ENCODE data around the gene IL12RB2.

Gene IL12RB2

DNA sequence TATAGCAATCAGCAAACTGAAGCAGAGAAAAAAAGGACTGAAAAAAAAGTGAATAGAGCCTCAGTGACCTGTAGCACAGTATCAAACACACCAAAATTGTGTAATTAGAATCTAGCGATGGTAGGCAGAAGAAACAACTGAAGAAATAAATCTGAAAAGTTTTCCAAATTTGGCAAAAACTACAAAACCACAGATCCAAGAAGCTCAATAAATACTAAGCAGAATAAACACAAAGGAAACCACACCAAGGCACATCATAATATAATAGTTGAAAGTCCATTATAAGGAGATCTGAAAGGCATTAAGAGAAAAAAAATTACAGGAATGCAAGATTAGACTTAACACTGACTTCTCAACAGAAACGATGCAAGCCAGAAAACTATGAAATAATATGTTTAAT lies 7.1 kb upstream of the IL12RB2 start:
- H3K27ac Mint-ChIP-seq, result no peak overlapping the region
- no peaks in the 10 kb centered on the region for H3K4me1 Mint-ChIP-seq
- TF ChIP-seq CTCF (IDR thresholded peaks at IDR 0.05; ENCODE audit: unreplicated experiment in 3 of 3), result no peak
- no peaks in the 10 kb centered on the region for H3K36me3 Mint-ChIP-seq (ENCODE audit: low read depth)
- H3K9me3 Mint-ChIP-seq, result no peaks in the 10 kb centered on the region
- peaks cover 34% of the 10 kb centered on the region for H3K27me3 Mint-ChIP-seq (ENCODE audit: low read depth)
- H3K4me3 Mint-ChIP-seq, result no peak overlapping the region

- no peak overlapping the region for H3K27ac Mint-ChIP-seq
- H3K4me1 Mint-ChIP-seq, result no peaks in the 10 kb centered on the region
- peaks cover 61% of the 10 kb centered on the region for H3K27me3 Mint-ChIP-seq (ENCODE audit: low read depth)
- no peak overlapping the region for H3K4me3 Mint-ChIP-seq
- H3K9me3 Mint-ChIP-seq, result no peaks in the 10 kb centered on the region
- H3K36me3 Mint-ChIP-seq (ENCODE audit: low read depth), result no peaks in the 10 kb centered on the region
- no peak for TF ChIP-seq CTCF (IDR thresholded peaks at IDR 0.05; ENCODE audit: unreplicated experiment in 3 of 3)
Measured at GRCh38 chr1:67304023-67304422, 3.6 kb upstream of the IL12RB2 start.

DNA sequence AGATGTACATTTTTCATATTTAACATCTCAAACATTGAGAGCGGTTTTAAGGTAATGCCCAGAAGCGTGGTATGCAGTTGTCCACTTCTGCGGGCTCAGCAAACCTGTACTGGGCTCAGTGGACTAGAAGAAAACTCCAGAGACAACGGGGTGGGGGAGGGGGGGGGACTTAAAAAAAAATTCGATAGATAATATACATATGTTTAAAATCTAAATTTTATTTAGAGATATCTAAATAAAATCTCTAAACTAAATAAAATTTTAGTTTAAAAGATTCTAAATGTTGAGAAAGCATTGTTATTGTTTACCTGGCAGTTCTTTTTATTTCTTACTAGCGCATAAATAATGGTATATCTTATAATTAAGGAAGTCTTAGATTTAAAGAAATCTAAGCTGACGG lies 1.1 kb upstream of the IL12RB2 start:
- Mint-ChIP-seq H3K36me3 (ENCODE audit: low read depth) (no peaks in the 10 kb centered on the region), H3K9me3 (no peaks in the 10 kb centered on the region), H3K27me3 (ENCODE audit: low read depth) (peaks cover 73% of the 10 kb centered on the region), H3K4me1 (no peaks in the 10 kb centered on the region), H3K4me3 (peak overlapping the region; percentile 58 to 79 (median 72)), H3K27ac (no peak overlapping the region)
- no peak for TF ChIP-seq CTCF (IDR thresholded peaks at IDR 0.05; ENCODE audit: unreplicated experiment in 3 of 3)

GRCh38 chr1:67308136-67308535 lies 463 bp downstream of the IL12RB2 start:
- H3K27ac Mint-ChIP-seq, result no peak overlapping the region
- no peaks in the 10 kb centered on the region for H3K36me3 Mint-ChIP-seq (ENCODE audit: low read depth)
- peaks cover 68% of the 10 kb centered on the region for H3K27me3 Mint-ChIP-seq (ENCODE audit: low read depth)
- TF ChIP-seq CTCF (IDR thresholded peaks at IDR 0.05; ENCODE audit: unreplicated experiment in 3 of 3), result no peak
- no peaks in the 10 kb centered on the region for H3K9me3 Mint-ChIP-seq
- H3K4me3 Mint-ChIP-seq, result peak overlapping the region; percentile 48 to 77 (median 72)
- H3K4me1 Mint-ChIP-seq, result no peaks in the 10 kb centered on the region

DNA sequence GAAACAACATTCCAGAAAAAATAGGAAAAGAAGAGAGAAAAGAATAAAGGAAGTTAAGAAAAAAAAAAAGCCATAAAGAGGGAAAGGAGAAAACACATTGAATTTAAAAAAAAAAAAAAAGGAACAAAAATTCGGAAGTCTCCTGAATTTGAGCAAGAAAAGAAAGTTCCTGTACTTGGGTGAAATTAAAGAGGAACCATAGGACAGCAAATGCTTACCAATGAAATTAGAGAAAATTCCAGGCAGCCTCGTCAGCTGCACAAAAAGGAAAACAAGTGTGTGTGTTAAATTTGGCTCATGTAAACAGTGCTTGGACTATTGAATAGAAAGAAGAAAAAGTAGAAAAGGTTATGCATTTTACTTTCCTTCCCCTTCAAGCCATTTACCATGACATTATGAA lies 4.9 kb downstream of the IL12RB2 start:
- H3K9me3 Mint-ChIP-seq, result no peaks in the 10 kb centered on the region
- peaks cover 36% of the 10 kb centered on the region for H3K27me3 Mint-ChIP-seq (ENCODE audit: low read depth)
- TF ChIP-seq CTCF (IDR thresholded peaks at IDR 0.05; ENCODE audit: unreplicated experiment in 3 of 3), result no peak
- H3K27ac Mint-ChIP-seq, result no peak overlapping the region
- H3K4me3 Mint-ChIP-seq, result no peak overlapping the region
- no peaks in the 10 kb centered on the region for H3K36me3 Mint-ChIP-seq (ENCODE audit: low read depth)
- H3K4me1 Mint-ChIP-seq, result no peaks in the 10 kb centered on the region

DNA sequence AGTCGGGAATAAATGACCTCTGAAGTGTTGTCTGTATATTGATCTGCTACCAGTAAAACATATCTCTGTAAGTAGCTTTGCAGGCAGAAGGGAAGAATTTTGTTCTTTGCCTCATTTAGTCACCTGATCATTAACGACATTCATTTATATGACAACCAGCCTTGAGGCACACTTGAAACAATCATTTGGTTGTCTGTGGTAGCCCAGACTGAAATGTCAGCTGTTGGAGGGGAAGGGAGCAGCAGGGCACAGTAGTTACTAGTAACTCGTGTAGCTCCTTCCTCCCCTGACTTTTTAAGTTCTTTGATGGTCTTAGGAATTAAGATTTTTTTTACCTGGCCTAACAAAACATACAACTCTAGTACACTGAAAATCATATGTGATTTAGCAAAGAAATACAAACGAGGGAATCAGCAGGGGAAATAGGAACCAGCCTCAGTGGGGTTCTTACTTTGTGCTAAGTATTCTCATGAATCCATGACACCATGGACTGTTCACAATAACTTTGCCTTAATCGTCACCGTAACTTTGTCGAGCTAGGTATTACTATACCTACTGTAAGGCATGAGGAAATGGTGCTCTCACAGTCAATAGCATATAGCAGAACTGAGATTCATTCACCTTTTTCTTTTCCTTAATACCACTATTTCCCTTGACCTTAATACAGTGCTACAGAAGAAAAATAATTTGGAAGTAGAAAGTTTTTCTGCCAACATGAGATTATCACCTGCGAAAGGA lies 6.4 kb downstream of the IL12RB2 start:
- Mint-ChIP-seq H3K4me3 (no peak overlapping the region), H3K36me3 (ENCODE audit: low read depth) (no peaks in the 10 kb centered on the region), H3K27me3 (ENCODE audit: low read depth) (peaks cover 26% of the 10 kb centered on the region), H3K4me1 (no peaks in the 10 kb centered on the region), H3K27ac (no peak overlapping the region), H3K9me3 (no peaks in the 10 kb centered on the region)
- TF ChIP-seq CTCF (IDR thresholded peaks at IDR 0.05; ENCODE audit: unreplicated experiment in 3 of 3), result no peak
